IPS DF 19.7 (cell line): Measurements from ENCODE around the gene CENPF.
A peak's percentile ranks its signal among the peaks of the same experiment; 100 is the strongest.
"Not testable (repeated sequence)": the region's sequence is repeated elsewhere in the genome, so short reads cannot be mapped to it uniquely, and the experiment has no call there.

ENCODE experiments used
- DNase-seq: peaks from one replicate; pipeline ENCODE4 v3.0.0-alpha.2; 2013; ENCODE audit warnings: low read depth, low spot score

Gene CENPF

GRCh38 chr1:214662223-214662785 is 59.3 kb downstream of the CENPF start:
- no peak for DNase-seq

GRCh38 chr1:214664651-214665433 is 61.8 kb downstream of the CENPF start:
- no peak for DNase-seq

- DNase-seq, result no peak
These were observed 62.7 kb downstream of the CENPF start for GRCh38 chr1:214665606-214666110.

DNA sequence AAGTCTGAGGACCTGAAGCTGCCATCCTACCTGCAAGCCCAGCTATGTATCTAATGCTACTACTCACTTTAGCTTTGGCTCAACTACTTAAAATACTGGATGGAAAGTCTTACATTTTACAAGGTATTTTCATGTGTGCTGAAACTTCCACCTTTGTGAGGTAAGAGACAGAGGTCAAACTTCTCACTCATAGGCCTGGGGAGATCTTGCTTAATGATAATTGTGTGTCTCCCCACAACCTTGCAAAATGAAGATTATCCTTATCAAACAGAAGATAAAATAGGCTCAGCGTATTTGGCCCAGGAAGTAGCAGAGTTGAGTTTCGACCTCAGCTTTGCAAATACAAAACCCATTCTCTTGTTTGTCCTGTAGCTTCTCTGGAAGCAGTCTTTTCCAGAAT is 63.7 kb downstream of the CENPF start:
- no peak for DNase-seq

GRCh38 chr1:214670098-214670497 is 67.1 kb downstream of the CENPF start:
- no peak for DNase-seq

GRCh38 chr1:214673029-214673428 is 70.0 kb downstream of the CENPF start:
- DNase-seq, result not testable (repeated sequence)

- no peak for DNase-seq
These were observed 70.6 kb downstream of the CENPF start for GRCh38 chr1:214673576-214673975.

- not testable (repeated sequence) for DNase-seq
These were observed 72.5 kb downstream of the CENPF start for GRCh38 chr1:214675524-214675923.

DNA sequence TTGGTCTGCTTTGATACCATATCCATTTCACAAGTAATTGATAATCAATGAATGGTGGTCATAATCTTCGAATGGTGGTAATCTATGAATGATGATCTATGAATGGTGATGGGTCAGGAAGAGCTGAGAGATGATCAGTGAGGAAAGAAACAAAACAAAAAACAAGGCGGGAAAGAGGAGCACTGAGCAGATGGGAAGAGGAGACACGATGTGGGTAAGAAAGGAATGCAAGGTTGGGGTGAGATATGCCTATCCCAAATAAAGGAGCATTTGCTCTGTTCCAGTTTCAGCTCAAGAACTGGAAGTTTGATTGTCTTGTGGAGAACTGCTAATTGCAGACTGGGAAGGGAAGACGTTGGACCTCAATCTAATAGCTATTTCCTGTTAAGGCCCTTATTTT is 73.8 kb downstream of the CENPF start:
- no peak for DNase-seq

GRCh38 chr1:214677945-214678344 is 75.0 kb downstream of the CENPF start:
- no peak for DNase-seq

GRCh38 chr1:214678386-214678785 is 75.4 kb downstream of the CENPF start:
- DNase-seq, result no peak

DNA sequence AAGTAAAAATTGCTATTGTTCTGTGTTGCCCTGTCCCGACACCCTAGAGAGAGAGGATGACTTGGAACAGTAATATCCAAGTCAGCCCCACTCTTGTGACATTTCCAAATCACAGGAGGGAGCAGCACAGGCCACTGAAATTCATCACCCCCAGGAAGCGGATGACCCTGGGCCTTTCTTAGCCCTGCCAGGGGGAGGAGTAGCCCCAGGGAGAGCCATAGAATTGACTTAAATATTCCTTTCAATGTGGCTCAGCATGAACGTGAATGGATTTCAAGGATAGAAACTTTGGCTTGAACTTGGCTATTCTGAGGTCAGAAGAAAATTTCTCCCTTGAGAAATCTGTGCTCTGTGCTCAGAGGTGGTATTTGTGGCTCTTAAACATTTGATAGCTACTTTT is 80.6 kb downstream of the CENPF start:
- DNase-seq, result peak; percentile 30

- no peak for DNase-seq
These were observed 82.9 kb downstream of the CENPF start for GRCh38 chr1:214685906-214686305.

GRCh38 chr1:214686497-214686896 is 83.5 kb downstream of the CENPF start:
- DNase-seq, result no peak

- no peak for DNase-seq
These were observed 85.9 kb downstream of the CENPF start for GRCh38 chr1:214688891-214689290.

DNA sequence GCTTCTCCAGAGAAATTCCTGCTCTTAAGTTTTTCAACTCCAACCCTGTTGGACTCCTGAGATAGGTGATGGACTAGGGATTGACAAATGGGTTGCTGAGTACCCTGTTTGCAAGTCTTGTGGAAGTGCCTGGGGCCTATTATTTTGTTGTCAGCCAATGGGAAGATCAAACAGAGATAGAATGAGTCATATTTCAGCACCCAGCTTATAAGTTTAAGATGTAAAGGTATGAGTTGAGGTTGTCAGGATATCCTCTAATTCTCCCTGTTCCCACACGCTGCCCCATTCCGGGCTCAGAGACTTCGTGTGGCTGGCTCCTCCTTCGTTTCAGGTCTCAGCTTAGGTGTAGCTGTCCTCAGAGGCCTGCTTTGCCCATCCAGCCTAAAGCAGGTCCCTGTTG is 91.8 kb downstream of the CENPF start:
- no peak for DNase-seq

- no peak for DNase-seq
These were observed 95.6 kb downstream of the CENPF start for GRCh38 chr1:214698559-214698958.

GRCh38 chr1:214700437-214700836 is 97.4 kb downstream of the CENPF start:
- no peak for DNase-seq

DNA sequence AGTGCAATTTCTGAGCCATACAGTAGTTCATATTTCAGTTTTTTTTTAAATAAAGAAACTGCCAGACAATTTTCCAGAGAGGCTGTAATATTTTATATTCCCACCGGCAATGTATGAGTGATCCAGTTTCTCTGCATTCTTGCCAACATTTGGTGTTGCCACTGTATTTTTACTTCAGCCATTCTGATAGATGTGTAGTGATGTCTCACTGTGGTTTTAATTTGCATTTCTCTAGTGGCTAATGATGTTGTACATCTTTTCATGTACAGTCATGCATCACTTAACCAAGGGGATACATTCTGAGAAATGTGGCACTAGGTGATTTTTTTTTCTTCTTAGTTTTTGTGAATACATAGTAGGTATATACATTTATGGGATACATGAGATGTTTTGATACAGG is 99.6 kb downstream of the CENPF start:
- DNase-seq, result no peak

- no peak for DNase-seq
These were observed 104.5 kb downstream of the CENPF start for GRCh38 chr1:214707306-214708087.

DNA sequence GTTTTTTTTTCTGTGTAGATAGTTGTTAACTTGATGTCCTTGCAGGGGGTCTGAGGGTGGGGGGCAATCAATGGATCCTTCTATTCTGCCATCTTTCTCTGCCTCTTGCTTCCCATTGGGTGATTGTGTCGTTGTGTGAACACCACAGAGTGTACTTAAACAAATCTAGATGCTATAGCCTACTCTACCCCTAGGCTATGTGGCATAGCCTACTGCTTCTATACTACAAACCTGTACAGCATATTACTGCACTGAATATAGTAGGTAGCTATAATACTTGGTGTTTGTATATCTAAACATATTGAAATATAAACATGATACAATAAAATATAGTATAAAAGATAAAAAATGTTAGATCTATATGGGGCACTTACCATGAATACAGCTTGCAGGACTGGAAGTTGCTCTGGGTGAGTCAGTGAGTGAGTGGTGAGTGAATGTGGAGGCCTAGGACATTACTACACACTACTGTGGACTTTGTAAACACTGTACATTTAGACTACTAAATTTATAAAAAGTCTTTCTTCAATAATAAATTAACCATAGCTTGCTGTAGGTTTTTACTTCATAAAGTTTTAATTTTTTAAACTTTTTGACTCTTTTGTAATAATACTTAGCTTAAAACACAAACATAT is 105.4 kb downstream of the CENPF start:
- no peak for DNase-seq

DNA sequence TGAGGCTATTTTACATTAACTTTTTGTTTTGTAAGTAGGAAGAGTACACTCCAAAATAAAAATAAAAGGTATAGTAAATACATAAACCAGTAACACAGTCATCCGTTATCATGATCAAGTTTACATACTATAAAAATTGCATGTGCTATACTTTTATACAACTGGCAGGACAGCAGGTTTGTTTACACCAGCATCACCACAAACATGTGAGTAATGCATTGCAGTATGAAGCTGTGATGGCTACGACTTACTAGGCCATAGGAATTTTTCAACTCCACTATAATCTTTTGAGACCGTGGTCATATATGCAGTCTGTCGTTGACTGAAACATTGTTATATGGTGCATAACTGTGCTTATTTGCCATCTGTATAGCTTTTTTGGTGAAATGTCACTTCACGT is 106.2 kb downstream of the CENPF start:
- no peak for DNase-seq
